GM19238 (cell line): ENCODE data around the gene SUSD4.
"Not testable (repeated sequence)": the region's sequence is repeated elsewhere in the genome, so short reads cannot be mapped to it uniquely, and the experiment has no call there.

Experiments
- DNase-seq: peaks from one replicate; pipeline ENCODE4 v3.0.0; 2011; ENCODE audit warnings: low spot score; ENCODE audit not compliant: insufficient read length

The SUSD4 gene

GRCh38 chr1:223291796-223292195, 72.2 kb downstream of the SUSD4 start:
- DNase-seq, result no peak

- DNase-seq, result no peak
These were observed 73.6 kb downstream of the SUSD4 start for GRCh38 chr1:223290397-223290796.

GRCh38 chr1:223289621-223290020, 74.4 kb downstream of the SUSD4 start:
- DNase-seq, result no peak

- no peak for DNase-seq
These were observed 75.2 kb downstream of the SUSD4 start for GRCh38 chr1:223288826-223289225.

- DNase-seq, result no peak
These were observed 78.5 kb downstream of the SUSD4 start for GRCh38 chr1:223285452-223285851.

GRCh38 chr1:223283697-223284096, 80.3 kb downstream of the SUSD4 start:
- not testable (repeated sequence) for DNase-seq

GRCh38 chr1:223278311-223278710, 85.7 kb downstream of the SUSD4 start:
- DNase-seq, result not testable (repeated sequence)

GRCh38 chr1:223276029-223276428, 87.9 kb downstream of the SUSD4 start:
- no peak for DNase-seq

- DNase-seq, result no peak
These were observed 90.5 kb downstream of the SUSD4 start for GRCh38 chr1:223273511-223273910.

- DNase-seq, result no peak
These were observed 92.7 kb downstream of the SUSD4 start for GRCh38 chr1:223271085-223271781.

- no peak for DNase-seq
These were observed 93.8 kb downstream of the SUSD4 start for GRCh38 chr1:223270155-223270554.

- DNase-seq, result no peak
These were observed 95.0 kb downstream of the SUSD4 start for GRCh38 chr1:223269006-223269405.

- DNase-seq, result no peak
These were observed 97.3 kb downstream of the SUSD4 start for GRCh38 chr1:223266632-223267172.

- no peak for DNase-seq
These were observed 98.7 kb downstream of the SUSD4 start for GRCh38 chr1:223264983-223265908.

GRCh38 chr1:223264529-223264928, 99.4 kb downstream of the SUSD4 start:
- DNase-seq, result no peak

GRCh38 chr1:223261914-223262313, 102.1 kb downstream of the SUSD4 start:
- no peak for DNase-seq

- DNase-seq, result no peak
These were observed 103.3 kb downstream of the SUSD4 start for GRCh38 chr1:223260712-223261111.

- DNase-seq, result no peak
These were observed 104.5 kb downstream of the SUSD4 start for GRCh38 chr1:223259462-223259861.

- DNase-seq, result no peak
These were observed 105.2 kb downstream of the SUSD4 start for GRCh38 chr1:223258751-223259198.

GRCh38 chr1:223257856-223258550, 106.0 kb downstream of the SUSD4 start:
- DNase-seq, result no peak

- DNase-seq, result no peak
These were observed 107.9 kb downstream of the SUSD4 start for GRCh38 chr1:223256034-223256433.

- DNase-seq, result no peak
These were observed 110.1 kb downstream of the SUSD4 start for GRCh38 chr1:223253916-223254315.
